ENCODE measurements around the gene DDX10. TPM values are rescaled to one million over a fixed set of nuclear protein-coding genes. Genes with fewer than 3 reads are reported as not detected.

The DDX10 gene
- total and polyA plus RNA-seq, 2 of the 8 experiments (the other 6 are each of a cell fraction or from before 2014, with no cell fraction given) = 49.2 to 52.2 TPM

DNA sequence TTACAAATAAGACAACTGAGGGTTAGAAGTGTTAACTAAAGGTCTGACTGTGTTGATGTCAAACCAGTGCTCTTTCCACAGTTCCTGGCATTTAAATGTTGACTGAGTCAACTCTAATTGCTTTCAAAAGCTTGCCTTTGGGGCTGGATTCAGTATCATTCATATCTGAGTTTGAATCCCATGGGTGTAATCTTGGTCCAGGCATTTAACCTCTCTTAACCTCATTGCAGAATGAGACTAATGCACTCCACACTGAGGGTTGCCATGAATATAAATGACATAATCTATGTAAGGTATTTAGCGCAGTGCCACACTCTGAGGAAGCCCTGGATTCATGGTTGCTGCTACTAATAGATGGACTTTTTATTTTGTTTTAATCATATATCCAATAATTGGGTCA is 274.3 kb downstream of the DDX10 start:
- Histone ChIP-seq H4K91ac (replicated peaks; ENCODE audit: insufficient read length, low read length) (no peak overlapping the region), H3K36me3 (ENCODE audit: control insufficient read depth in 2 of 4, insufficient read depth in 4 of 4, low read length in 3 of 4) (peaks cover 0 to 7% (median 1%) of the 10 kb centered on the region in 4 experiments; a peak in 2 of 8 replicates), H3K9me3 (ENCODE audit: insufficient read depth in 2 of 2, low read depth in 1 of 2, low read length in 1 of 2) (no peaks in the 10 kb centered on the region), H2BK120ac (replicated peaks; ENCODE audit: low read depth, low read length) (no peak overlapping the region), H2AK5ac (ENCODE audit: low read depth, low read length) (no peak overlapping the region), H3K23me2 (ENCODE audit: low read depth, low read length) (no peaks in the 10 kb centered on the region), H2BK12ac (ENCODE audit: low read depth, low read length) (no peak overlapping the region), H3K79me1 (ENCODE audit: low read depth, low read length) (no peaks in the 10 kb centered on the region), H3K27me3 (replicated peaks in 1 of 4; ENCODE audit: control insufficient read depth in 3 of 4, extremely low read depth in 1 of 4, insufficient read depth in 3 of 4, low read length in 3 of 4) (no peaks in the 10 kb centered on the region), H3K4me1 (replicated peaks in 1 of 4; ENCODE audit: control insufficient read depth in 3 of 4, insufficient read depth in 4 of 4, low read length in 3 of 4) (no peaks in the 10 kb centered on the region), H4K8ac (ENCODE audit: extremely low read depth, insufficient read depth, low read length) (no peak overlapping the region), H2BK15ac (ENCODE audit: low read length) (no peak overlapping the region), H3K23ac (ENCODE audit: insufficient read length) (no peak overlapping the region), H3K14ac (ENCODE audit: insufficient read length) (no peak overlapping the region), H3K18ac (ENCODE audit: extremely low read depth, low read length) (no peak overlapping the region), H2BK5ac (ENCODE audit: low read depth, low read length) (no peak overlapping the region), H3K27ac (ENCODE audit: low read depth, low read length) (no peak overlapping the region), H2AFZ (ENCODE audit: low read length) (no peak overlapping the region), H3K4me3 (ENCODE audit: extremely low read depth in 1 of 4, insufficient read depth in 2 of 4, low read depth in 3 of 4, low read length in 4 of 4) (no peak overlapping the region), H3K4ac (replicated peaks; ENCODE audit: insufficient read length, low read depth, low read length) (no peak overlapping the region), H3K79me2 (ENCODE audit: control insufficient read depth in 1 of 2, insufficient read depth in 2 of 2, low read length in 2 of 2) (no peaks in the 10 kb centered on the region), H3K56ac (replicated peaks; ENCODE audit: insufficient read length, low read depth, low read length) (no peak overlapping the region), H3K9ac (replicated peaks in 1 of 4; ENCODE audit: extremely low read depth in 1 of 4, low read depth in 3 of 4, low read length in 3 of 4) (no peak overlapping the region), H4K5ac (ENCODE audit: insufficient read length, low read depth, low read length) (no peak overlapping the region), H3K4me2 (ENCODE audit: insufficient read depth in 1 of 2, low read depth in 2 of 2, low read length in 2 of 2) (no peak overlapping the region), H2BK20ac (ENCODE audit: low read length) (no peak overlapping the region), H4K20me1 (replicated peaks in 1 of 2; ENCODE audit: control insufficient read depth in 1 of 2, insufficient read depth in 2 of 2, low read length in 2 of 2) (no peaks in the 10 kb centered on the region)
- WGBS, 2 experiments (ENCODE audit: extremely low coverage in 1 of 2, insufficient coverage in 1 of 2, insufficient read length in 1 of 2, insufficient replicate concordance in 2 of 2, low coverage in 1 of 2, low lambda C conversion rate in 2 of 2, missing lambda C conversion rate in 1 of 2) = 91% methylated on average over 1 of the region's 1 CpG; no CpG with 5 or more reads in 1 of the 2 experiments
- TF ChIP-seq SIN3A (conservative IDR thresholded peaks at IDR 0.05 in 1 of 2, IDR thresholded peaks at IDR 0.05 in 1 of 2; ENCODE audit: low read depth in 1 of 2, low read length in 2 of 2) = no peak
- TF ChIP-seq, protein P1, sequence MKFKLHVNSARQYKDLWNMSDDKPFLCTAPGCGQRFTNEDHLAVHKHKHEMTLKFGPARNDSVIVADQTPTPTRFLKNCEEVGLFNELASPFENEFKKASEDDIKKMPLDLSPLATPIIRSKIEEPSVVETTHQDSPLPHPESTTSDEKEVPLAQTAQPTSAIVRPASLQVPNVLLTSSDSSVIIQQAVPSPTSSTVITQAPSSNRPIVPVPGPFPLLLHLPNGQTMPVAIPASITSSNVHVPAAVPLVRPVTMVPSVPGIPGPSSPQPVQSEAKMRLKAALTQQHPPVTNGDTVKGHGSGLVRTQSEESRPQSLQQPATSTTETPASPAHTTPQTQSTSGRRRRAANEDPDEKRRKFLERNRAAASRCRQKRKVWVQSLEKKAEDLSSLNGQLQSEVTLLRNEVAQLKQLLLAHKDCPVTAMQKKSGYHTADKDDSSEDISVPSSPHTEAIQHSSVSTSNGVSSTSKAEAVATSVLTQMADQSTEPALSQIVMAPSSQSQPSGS (IDR thresholded peaks at IDR 0.05; ENCODE audit: low read length) = no peak
- no peak for TF ChIP-seq HDAC6 (IDR thresholded peaks at IDR 0.05; ENCODE audit: low read depth, low read length)
- no peak for TF ChIP-seq ASH2L (IDR thresholded peaks at IDR 0.05; ENCODE audit: low read length)
- TF ChIP-seq SP1 (IDR thresholded peaks at IDR 0.05; ENCODE audit: low read depth, low read length) = no peak
- ChIA-PET POLR2A (ENCODE audit: partially characterized antibody) (no interaction called here), CTCF (ENCODE audit: partially characterized antibody) (no interaction called here)
- DNase-seq (ENCODE audit: low read depth in 1 of 2, low spot score in 2 of 2) (no peak), FAIRE-seq (no peak)

Data from H1 (cell line).